GM12872 (cell line): ENCODE data around the gene ATG2A.

Experiments
- CTCF ChIP-seq: IDR thresholded peaks from 3 replicates; pipeline ENCODE4 v1.5.1; 2011; ENCODE audit warnings: low read depth, mild to moderate bottlenecking, low read length, moderate library complexity; ENCODE audit not compliant: insufficient read depth

ATG2A gene

GRCh38 chr11:64936539-64936938, 19.5 kb upstream of the ATG2A start:
- no peak for TF ChIP-seq CTCF

- TF ChIP-seq CTCF: no peak
Observed at GRCh38 chr11:64935359-64936081, 18.5 kb upstream of the ATG2A start, which contains the start of gene GPHA2. GPHA2 (minus strand) TSS chr11:64935893; CDS start chr11:64935460, 433 bp downstream.

- no peak for TF ChIP-seq CTCF
Observed at GRCh38 chr11:64934682-64935358, 17.8 kb upstream of the ATG2A start.

GRCh38 chr11:64933935-64934681, 17.1 kb upstream of the ATG2A start:
- no peak for TF ChIP-seq CTCF

- TF ChIP-seq CTCF: no peak
Observed at GRCh38 chr11:64933213-64933934, 16.4 kb upstream of the ATG2A start.

- TF ChIP-seq CTCF: no peak
Observed at GRCh38 chr11:64932324-64932723, 15.3 kb upstream of the ATG2A start.

GRCh38 chr11:64931290-64931689, 14.3 kb upstream of the ATG2A start:
- TF ChIP-seq CTCF: no peak
